GM18511 (cell line): ENCODE results near the gene DOK6.
"Not testable (repeated sequence)": the region's sequence is repeated elsewhere in the genome, so short reads cannot be mapped to it uniquely, and the experiment has no call there.

Source experiments
- ATAC-seq: cut with Tn5 transposase; IDR thresholded peaks from one replicate; pipeline ENCODE4 v1.9.1; 2021; ENCODE audit warnings: mild to moderate bottlenecking, moderate library complexity; ENCODE audit not compliant: unreplicated experiment

DOK6 gene

GRCh38 chr18:69787825-69788547 is 387.3 kb downstream of the DOK6 start:
- ATAC-seq = no peak

- no peak for ATAC-seq
Observed at GRCh38 chr18:69789794-69790193, 389.1 kb downstream of the DOK6 start.

DNA sequence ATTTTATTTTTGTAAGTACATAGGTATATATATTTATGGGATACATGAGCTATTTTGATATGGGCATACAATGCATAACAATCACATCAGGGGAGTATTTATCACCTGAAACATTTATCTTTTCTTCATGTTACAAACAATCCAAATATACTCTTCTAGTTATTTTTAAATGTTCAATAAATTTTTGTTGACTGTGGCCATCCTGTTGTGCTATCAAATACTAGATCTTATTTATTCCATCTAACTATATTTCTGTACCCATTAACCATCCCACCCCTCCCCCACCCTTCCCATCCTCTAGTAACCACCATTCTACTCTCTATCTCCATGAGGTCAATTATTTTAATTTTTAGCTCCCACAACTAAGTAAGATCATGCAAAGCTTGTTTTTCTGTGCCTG is 390.0 kb downstream of the DOK6 start:
- no peak for ATAC-seq

DNA sequence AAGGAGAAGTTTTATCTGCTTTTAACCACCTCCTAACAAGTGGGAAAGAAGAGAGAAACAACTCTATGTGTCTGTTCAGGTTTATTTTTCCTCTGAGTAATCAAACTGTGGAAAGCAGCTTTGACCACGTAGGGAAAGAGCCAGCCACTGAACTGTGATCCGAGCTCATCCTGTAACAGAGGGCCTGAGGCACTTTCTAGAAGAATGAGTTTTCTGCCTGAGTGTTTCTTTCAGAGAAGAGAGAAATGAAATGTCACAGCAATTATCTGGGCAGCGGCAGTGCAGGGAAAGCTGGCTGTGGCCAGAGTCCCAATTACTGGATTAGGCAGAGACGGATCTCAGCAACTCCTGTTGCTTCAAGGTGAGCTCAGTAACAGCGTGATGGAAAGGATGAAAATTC is 395.1 kb downstream of the DOK6 start:
- ATAC-seq = no peak

DNA sequence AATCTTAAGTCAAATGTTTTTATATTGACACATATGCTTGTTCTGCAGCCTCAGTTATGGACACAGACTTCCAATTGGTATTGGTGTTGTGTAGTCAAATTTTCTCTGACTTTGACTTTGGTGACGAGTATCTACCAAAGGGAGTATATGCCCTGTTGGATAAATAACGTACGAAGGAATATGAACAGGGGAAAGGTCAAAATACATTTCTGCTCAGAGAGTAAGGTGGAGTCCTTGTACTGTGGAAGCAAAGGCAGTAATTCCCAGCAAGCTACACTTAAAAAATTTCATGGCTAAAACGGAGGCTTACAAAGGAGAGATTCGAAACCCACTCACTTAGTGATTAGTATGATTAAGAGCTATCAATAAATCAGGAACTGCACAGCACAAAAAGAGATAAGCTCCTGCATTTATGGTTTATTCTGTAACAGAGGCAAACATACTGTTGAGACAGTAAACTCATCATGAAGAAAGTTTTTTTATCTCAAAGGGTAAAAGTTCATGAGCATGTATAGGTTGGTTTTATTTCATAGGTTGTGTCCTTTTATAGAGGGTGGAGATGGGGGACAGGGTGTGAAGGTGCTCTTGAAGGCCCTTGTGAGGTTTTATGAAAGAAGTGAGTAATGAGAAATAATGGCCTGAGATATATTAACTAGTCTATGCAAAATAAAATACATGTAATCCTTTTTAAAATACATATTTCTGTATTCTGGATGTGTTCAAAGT is 404.3 kb downstream of the DOK6 start:
- no peak for ATAC-seq

DNA sequence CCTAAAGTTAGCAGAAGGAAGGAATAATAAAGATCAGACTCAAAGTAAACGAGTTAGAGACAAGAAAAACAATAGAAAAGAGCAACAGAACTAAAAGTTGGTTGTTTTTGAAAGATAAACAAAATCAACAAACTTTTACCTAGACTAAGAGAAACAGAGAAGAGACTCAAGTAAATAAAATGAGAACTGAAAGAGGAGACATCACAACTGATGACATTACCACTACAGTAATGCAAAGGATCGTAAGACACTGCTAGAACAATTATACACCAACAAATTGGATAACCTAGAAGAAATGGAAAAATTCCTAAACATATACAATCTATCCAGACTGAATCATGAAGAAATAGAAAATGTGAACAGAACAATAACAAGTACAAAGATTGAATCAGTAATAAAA is 407.7 kb downstream of the DOK6 start:
- no peak for ATAC-seq

- ATAC-seq = no peak
Observed at GRCh38 chr18:69813559-69813958, 412.9 kb downstream of the DOK6 start.

DNA sequence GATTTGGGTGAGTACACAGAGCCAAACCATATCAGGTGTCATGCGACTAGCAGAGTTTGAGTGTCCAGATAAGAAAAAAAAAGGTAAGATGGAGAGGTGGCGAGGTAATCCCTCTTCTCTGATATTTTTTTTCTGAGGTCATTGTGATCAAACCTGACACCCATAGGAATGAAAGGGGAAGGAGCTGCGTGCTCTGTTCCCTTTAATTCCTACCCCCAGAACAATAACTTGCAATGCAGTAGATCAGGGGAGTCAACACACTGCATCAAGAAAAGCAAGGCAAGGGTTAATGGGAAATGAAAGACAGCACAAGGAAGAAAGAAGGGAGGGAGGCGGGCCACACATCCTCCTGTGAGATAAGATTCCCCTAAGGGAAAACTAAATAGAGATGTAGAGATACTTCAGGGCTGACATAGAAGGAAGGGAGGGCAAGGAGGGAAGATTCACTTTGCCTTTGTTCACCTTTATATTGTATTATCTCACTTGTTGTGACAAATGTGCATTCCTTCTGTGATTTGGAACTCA is 414.2 kb downstream of the DOK6 start:
- no peak for ATAC-seq

GRCh38 chr18:69817335-69817940 is 416.8 kb downstream of the DOK6 start:
- no peak for ATAC-seq

DNA sequence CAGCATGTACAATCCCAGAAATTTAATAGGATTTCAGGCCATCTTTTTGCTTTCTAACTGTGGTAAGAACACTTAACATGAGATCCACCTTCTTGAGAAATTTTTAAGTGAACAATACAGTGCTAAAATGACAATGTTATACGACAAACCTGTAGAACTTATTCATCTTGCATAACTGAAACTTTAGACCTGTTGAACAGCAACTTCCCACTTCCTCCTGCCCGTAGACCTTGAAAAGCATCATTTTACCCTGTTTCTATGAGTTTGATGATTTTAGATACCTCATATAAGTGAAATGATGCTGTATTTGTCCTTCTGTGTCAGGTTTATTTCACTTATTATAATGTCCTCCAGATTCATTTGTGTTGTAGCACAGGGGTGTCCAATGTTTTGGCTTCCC is 418.8 kb downstream of the DOK6 start:
- ATAC-seq = no peak

- no peak for ATAC-seq
Observed at GRCh38 chr18:69820538-69820937, 419.9 kb downstream of the DOK6 start.

GRCh38 chr18:69830189-69830588 is 429.5 kb downstream of the DOK6 start:
- no peak for ATAC-seq

- not testable (repeated sequence) for ATAC-seq
Observed at GRCh38 chr18:69834980-69835379, 434.3 kb downstream of the DOK6 start.

- ATAC-seq = no peak
Observed at GRCh38 chr18:69838003-69838402, 437.3 kb downstream of the DOK6 start.

DNA sequence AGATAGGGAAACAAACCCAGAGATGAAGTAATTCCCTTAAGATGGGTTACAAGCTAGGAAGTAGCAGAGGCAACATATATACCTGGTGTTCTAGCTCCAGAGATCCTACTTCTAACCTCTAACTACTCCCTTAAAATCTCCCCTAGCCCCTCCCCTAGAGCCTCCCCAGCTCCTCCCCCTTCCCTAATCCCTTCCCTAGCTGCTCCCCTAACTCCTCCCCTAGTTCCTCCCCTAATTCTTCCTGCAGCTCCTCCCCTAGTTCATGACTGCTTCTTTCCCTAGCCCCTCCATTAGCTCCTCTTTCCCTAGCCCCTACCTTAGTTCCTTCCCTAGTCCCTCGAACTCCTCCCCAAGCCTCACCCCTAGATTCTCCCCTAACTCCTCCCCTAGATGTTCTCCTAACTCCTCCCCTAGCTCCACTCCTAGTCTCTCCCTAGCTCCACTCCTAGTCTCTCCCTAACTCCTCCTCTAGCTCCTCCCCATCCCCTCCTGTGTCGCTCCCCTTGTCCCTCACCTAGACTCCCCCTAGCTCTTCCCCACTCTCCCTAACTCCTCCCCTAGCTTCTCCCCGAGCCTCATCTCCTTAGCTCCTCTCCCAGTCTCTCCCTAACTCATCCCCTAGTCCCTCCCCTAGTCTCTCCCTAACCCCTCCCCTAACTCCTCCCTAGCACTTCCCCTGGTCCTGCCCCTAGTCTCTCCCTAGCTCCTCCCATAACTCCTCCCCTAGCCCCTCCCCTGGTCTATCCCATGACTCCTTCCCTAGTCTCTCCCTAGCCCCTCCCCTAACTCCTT is 438.1 kb downstream of the DOK6 start:
- no peak for ATAC-seq

GRCh38 chr18:69839497-69839896 is 438.8 kb downstream of the DOK6 start:
- ATAC-seq = no peak

GRCh38 chr18:69840001-69840400 is 439.3 kb downstream of the DOK6 start:
- no peak for ATAC-seq

GRCh38 chr18:69840445-69840844 is 439.8 kb downstream of the DOK6 start:
- no peak for ATAC-seq

- ATAC-seq = no peak
Observed at GRCh38 chr18:69841117-69841516, 440.4 kb downstream of the DOK6 start.

DNA sequence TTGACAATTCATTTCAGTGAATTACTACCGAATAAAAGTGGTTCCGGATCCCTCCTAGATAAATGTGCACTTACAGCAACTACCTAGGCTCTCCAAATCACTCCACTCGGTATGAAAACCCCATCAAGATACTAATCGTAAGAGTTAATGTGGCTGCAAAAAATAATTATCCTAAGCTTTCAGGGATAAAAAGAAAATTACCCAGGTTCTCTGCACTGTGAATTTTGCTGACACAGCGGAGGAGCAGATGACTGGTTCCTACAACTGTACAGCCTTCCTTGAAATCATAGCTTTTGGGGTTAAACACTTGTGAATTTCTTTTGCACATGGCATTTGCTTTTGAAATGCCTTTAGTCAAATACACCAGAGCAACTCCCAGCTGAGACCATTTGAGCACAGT is 442.3 kb downstream of the DOK6 start:
- ATAC-seq = no peak

DNA sequence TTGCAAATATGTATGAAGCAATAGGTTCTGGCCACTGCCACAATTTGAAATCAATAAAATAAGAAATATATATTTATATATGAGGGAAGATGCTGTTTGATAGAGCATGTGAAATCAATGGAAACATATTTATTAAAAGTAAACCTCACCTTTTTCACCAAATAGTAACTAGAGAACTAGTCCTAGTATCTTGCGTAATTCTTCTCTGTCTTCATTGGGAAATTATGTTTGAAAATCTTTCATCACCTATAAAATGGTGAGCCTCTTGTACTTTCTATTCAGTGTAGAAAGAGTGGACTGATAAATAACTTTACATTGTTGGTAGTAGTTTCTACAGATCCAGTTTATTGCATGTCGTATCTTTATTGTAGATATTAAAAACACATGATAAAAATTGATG is 444.0 kb downstream of the DOK6 start:
- ATAC-seq = no peak
